Neural progenitor cell (in vitro differentiated cells): ENCODE measurements around the gene GFOD1.

Source experiments
- EZH2 ChIP-seq: fragments of 200-600 bp; sonication (generic); IDR thresholded peaks from 2 replicates; pipeline ENCODE4 v1.6.1; 2017; ENCODE audit warnings: antibody characterized with exemption, mild to moderate bottlenecking, moderate library complexity
- EZH2phosphoT487 ChIP-seq: fragments of 200-600 bp; sonication (generic); IDR thresholded peaks from 2 replicates; pipeline ENCODE4 v1.6.1; 2017; ENCODE audit warnings: antibody characterized with exemption
- TF ChIP-seq, protein P1 (sequence below): fragments of 200-600 bp; sonication (generic); IDR thresholded peaks from 2 replicates; pipeline ENCODE4 v1.5.1; 2017; ENCODE audit warnings: antibody characterized with exemption, mild to moderate bottlenecking

- TF ChIP-seq, protein P1, sequence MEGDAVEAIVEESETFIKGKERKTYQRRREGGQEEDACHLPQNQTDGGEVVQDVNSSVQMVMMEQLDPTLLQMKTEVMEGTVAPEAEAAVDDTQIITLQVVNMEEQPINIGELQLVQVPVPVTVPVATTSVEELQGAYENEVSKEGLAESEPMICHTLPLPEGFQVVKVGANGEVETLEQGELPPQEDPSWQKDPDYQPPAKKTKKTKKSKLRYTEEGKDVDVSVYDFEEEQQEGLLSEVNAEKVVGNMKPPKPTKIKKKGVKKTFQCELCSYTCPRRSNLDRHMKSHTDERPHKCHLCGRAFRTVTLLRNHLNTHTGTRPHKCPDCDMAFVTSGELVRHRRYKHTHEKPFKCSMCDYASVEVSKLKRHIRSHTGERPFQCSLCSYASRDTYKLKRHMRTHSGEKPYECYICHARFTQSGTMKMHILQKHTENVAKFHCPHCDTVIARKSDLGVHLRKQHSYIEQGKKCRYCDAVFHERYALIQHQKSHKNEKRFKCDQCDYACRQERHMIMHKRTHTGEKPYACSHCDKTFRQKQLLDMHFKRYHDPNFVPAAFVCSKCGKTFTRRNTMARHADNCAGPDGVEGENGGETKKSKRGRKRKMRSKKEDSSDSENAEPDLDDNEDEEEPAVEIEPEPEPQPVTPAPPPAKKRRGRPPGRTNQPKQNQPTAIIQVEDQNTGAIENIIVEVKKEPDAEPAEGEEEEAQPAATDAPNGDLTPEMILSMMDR = no peak
- TF ChIP-seq EZH2 = no peak
- TF ChIP-seq EZH2phosphoT487 = no peak
Observed at GRCh38 chr6:13311155-13311554, 176.2 kb downstream of the GFOD1 start.
